DND-41 (cell line): Measurements from ENCODE around the gene LCOR.

ENCODE experiments used
- ATAC-seq: fragments of 200-7000 bp; cut with Tn5 transposase; 3 replicates; pipeline ENCODE4 v1.9.1; 2021; ENCODE audit warnings: low read depth; ENCODE audit not compliant: insufficient read depth
- DNase-seq: peaks from one replicate; pipeline ENCODE4 v3.0.0-alpha.2; 2020
- H2AFZ ChIP-seq: 2 replicates; pipeline ENCODE4 v1.6.0; 2012; ENCODE audit warnings: low read depth, low read length
- H3K27ac ChIP-seq: 2 replicates; pipeline ENCODE4 v1.5.1; 2012; ENCODE audit warnings: low read length, inconsistent platforms
- H3K27me3 ChIP-seq: fragments of 200-600 bp; sonication (generic); 2 replicates; pipeline ENCODE4 v1.6.0; 2012; ENCODE audit warnings: low read length, mild to moderate bottlenecking, inconsistent platforms; ENCODE audit not compliant: insufficient read depth, poor library complexity
- H3K36me3 ChIP-seq: 2 replicates; pipeline ENCODE4 v1.5.1; 2012; ENCODE audit warnings: low read length, inconsistent platforms; ENCODE audit not compliant: insufficient read depth
- H3K4me1 ChIP-seq: 2 replicates; pipeline ENCODE4 v1.5.1; 2012; ENCODE audit warnings: mild to moderate bottlenecking, low read length; ENCODE audit not compliant: insufficient read depth
- H3K4me2 ChIP-seq: 2 replicates; pipeline ENCODE4 v1.6.0; 2012; ENCODE audit warnings: mild to moderate bottlenecking, moderate library complexity, low read length, inconsistent platforms; ENCODE audit not compliant: insufficient read depth
- H3K4me3 ChIP-seq, 2 experiments: fragments of 200-600 bp in 1 of 2; shearing (Covaris generic) in 1 of 2; 2 replicates each; pipeline ENCODE4 v1.5.1; 2012 to 2016; ENCODE audit warnings: inconsistent platforms in 2 of 2, low read length in 2 of 2, mild to moderate bottlenecking in 2 of 2, low read depth in 1 of 2, moderate library complexity in 1 of 2
- H3K79me2 ChIP-seq: 2 replicates; pipeline ENCODE4 v1.6.0; 2012; ENCODE audit warnings: low read length, inconsistent platforms; ENCODE audit not compliant: insufficient read depth
- H3K9ac ChIP-seq: 2 replicates; pipeline ENCODE4 v1.6.0; 2012; ENCODE audit warnings: low read depth, mild to moderate bottlenecking, inconsistent platforms, low read length, moderate library complexity
- H3K9me3 ChIP-seq: 2 replicates; pipeline ENCODE4 v1.5.1; 2012; ENCODE audit warnings: low read length, moderate library complexity, mild to moderate bottlenecking, inconsistent platforms; ENCODE audit not compliant: insufficient read depth, severe bottlenecking
- H4K20me1 ChIP-seq: 2 replicates; pipeline ENCODE4 v1.6.0; 2012; ENCODE audit warnings: low read length; ENCODE audit not compliant: insufficient read depth
- EZH2 ChIP-seq: IDR thresholded peaks from 3 replicates; pipeline ENCODE4 v1.6.1; 2012; ENCODE audit warnings: borderline replicate concordance, low read depth, mild to moderate bottlenecking, moderate library complexity, low read length, inconsistent platforms; ENCODE audit not compliant: severe bottlenecking
- TF ChIP-seq, protein P1 (sequence below): IDR thresholded peaks from 2 replicates; pipeline ENCODE4 v1.5.1; 2012; ENCODE audit warnings: borderline replicate concordance, low read length, moderate library complexity, mild to moderate bottlenecking; ENCODE audit not compliant: poor library complexity, severe bottlenecking; ENCODE audit errors: extremely low read depth

The LCOR gene

DNA sequence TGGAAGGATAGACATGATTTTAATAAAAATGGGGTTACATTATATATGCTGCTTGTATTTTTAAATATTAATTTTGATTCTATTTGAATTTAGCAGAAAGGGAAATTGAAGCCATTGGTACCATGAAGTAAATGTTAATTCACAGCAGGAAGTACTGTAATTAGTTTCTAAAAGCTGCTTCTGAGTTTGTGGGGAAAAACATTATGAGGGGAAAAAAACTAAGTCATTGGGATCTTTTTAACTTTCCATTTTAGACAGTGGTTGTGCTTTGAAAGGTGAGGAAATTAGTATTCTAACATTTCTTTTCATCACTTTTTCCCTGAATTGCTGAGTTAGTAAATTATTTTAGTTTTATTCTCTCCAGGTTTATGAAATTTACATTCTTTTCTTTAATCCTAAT is 41.0 kb downstream of the LCOR start:
- no peak overlapping the region for H3K4me3 ChIP-seq
- TF ChIP-seq EZH2: no peak
- TF ChIP-seq, protein P1, sequence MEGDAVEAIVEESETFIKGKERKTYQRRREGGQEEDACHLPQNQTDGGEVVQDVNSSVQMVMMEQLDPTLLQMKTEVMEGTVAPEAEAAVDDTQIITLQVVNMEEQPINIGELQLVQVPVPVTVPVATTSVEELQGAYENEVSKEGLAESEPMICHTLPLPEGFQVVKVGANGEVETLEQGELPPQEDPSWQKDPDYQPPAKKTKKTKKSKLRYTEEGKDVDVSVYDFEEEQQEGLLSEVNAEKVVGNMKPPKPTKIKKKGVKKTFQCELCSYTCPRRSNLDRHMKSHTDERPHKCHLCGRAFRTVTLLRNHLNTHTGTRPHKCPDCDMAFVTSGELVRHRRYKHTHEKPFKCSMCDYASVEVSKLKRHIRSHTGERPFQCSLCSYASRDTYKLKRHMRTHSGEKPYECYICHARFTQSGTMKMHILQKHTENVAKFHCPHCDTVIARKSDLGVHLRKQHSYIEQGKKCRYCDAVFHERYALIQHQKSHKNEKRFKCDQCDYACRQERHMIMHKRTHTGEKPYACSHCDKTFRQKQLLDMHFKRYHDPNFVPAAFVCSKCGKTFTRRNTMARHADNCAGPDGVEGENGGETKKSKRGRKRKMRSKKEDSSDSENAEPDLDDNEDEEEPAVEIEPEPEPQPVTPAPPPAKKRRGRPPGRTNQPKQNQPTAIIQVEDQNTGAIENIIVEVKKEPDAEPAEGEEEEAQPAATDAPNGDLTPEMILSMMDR: no peak
- H3K4me1 ChIP-seq: no peaks in the 10 kb centered on the region
- ATAC-seq (no peak), DNase-seq (no peak)
- H3K9ac ChIP-seq: no peak overlapping the region
- peaks cover 94% of the 10 kb centered on the region for H3K79me2 ChIP-seq
- H3K27me3 ChIP-seq: no peaks in the 10 kb centered on the region
- H2AFZ ChIP-seq: no peak overlapping the region
- H4K20me1 ChIP-seq: peaks cover 52% of the 10 kb centered on the region; the same call in 1 of the 2 replicates
- no peak overlapping the region for H3K27ac ChIP-seq
- H3K9me3 ChIP-seq: no peaks in the 10 kb centered on the region
- H3K36me3 ChIP-seq: no peaks in the 10 kb centered on the region
- no peak overlapping the region for H3K4me2 ChIP-seq

GRCh38 chr10:96873756-96874467 is 41.8 kb downstream of the LCOR start:
- ATAC-seq (no peak), DNase-seq (no peak)
- no peak overlapping the region for H3K27ac ChIP-seq
- peaks cover 57% of the 10 kb centered on the region for H4K20me1 ChIP-seq
- H3K9me3 ChIP-seq: no peaks in the 10 kb centered on the region
- peaks cover 96% of the 10 kb centered on the region for H3K79me2 ChIP-seq
- no peak for TF ChIP-seq EZH2
- TF ChIP-seq, protein P1: no peak
- no peak overlapping the region for H3K9ac ChIP-seq
- H3K4me2 ChIP-seq: no peak overlapping the region
- H3K27me3 ChIP-seq: no peaks in the 10 kb centered on the region
- no peaks in the 10 kb centered on the region for H3K36me3 ChIP-seq
- H2AFZ ChIP-seq: no peak overlapping the region
- no peaks in the 10 kb centered on the region for H3K4me1 ChIP-seq
- H3K4me3 ChIP-seq: no peak overlapping the region

GRCh38 chr10:96878057-96878456 is 46.0 kb downstream of the LCOR start:
- no peak for TF ChIP-seq EZH2
- TF ChIP-seq, protein P1: no peak
- H4K20me1 ChIP-seq: peaks cover 55% of the 10 kb centered on the region

GRCh38 chr10:96880575-96880974 is 48.5 kb downstream of the LCOR start:
- H3K9me3 ChIP-seq: no peaks in the 10 kb centered on the region
- TF ChIP-seq, protein P1: no peak
- no peak for TF ChIP-seq EZH2
- DNase-seq: no peak
- H3K79me2 ChIP-seq: peaks cover 96% of the 10 kb centered on the region
- H3K27me3 ChIP-seq: no peaks in the 10 kb centered on the region
- no peak for ATAC-seq
- no peak overlapping the region for H3K27ac ChIP-seq
- H4K20me1 ChIP-seq: peaks cover 49% of the 10 kb centered on the region
- no peaks in the 10 kb centered on the region for H3K4me1 ChIP-seq
- no peak overlapping the region for H3K9ac ChIP-seq
- no peak overlapping the region for H3K4me2 ChIP-seq
- no peak overlapping the region for H2AFZ ChIP-seq
- H3K36me3 ChIP-seq: peaks cover 11% of the 10 kb centered on the region
- H3K4me3 ChIP-seq: no peak overlapping the region

More at GRCh38 chr10:96878057-96878456, 46.0 kb downstream of the LCOR start:
- no peak overlapping the region for H3K27ac ChIP-seq
- no peaks in the 10 kb centered on the region for H3K27me3 ChIP-seq
- no peaks in the 10 kb centered on the region for H3K36me3 ChIP-seq
- no peak overlapping the region for H3K4me3 ChIP-seq
- no peak overlapping the region for H3K9ac ChIP-seq
- H2AFZ ChIP-seq: no peak overlapping the region
- no peaks in the 10 kb centered on the region for H3K4me1 ChIP-seq
- DNase-seq (no peak), ATAC-seq (no peak)
- no peaks in the 10 kb centered on the region for H3K9me3 ChIP-seq
- H3K79me2 ChIP-seq: peaks cover 96% of the 10 kb centered on the region
- H3K4me2 ChIP-seq: no peak overlapping the region
